A673 (cell line): ENCODE measurements around the gene MGAT5. TPM values are rescaled to one million over a fixed set of nuclear protein-coding genes. Genes with fewer than 3 reads are reported as not detected.

ENCODE experiments used
- BruUV-seq: library from RNA; stranded (reverse); fragments of 400-500 nt; replicated peaks from 2 replicates; lab custom pipeline; 2021; lab: Mats Ljungman, UMichigan
- CTCF ChIA-PET: fragments of 300-600 bp; sonication (Branson Sonifier 250); formaldehyde crosslinking; loops from one replicate; lab custom pipeline; 2022; ENCODE audit warnings: antibody characterized with exemption; lab: Charles Lee
- POLR2A ChIA-PET: fragments of 300-600 bp; sonication (Branson Sonifier 250); formaldehyde crosslinking; loops from one replicate; lab custom pipeline; 2022; ENCODE audit warnings: antibody characterized with exemption; ENCODE audit not compliant: low non-redundant PET; lab: Charles Lee
- DNase-seq: peaks from one replicate; pipeline ENCODE4 v3.0.0-alpha.2; 2015; ENCODE audit warnings: low spot score
- H3K27ac ChIP-seq: fragments of 200-600 bp; sonication (generic); 2 replicates; pipeline ENCODE4 v1.5.1; 2016; ENCODE audit warnings: mixed run types, low read depth, mild to moderate bottlenecking, mixed read lengths, antibody characterized with exemption, low read length; ENCODE audit not compliant: poor library complexity, severe bottlenecking
- H3K27me3 ChIP-seq: fragments of 200-600 bp; sonication (generic); replicated peaks from 2 replicates; pipeline ENCODE4 v1.6.1; 2017; ENCODE audit warnings: mixed run types, low read depth, mild to moderate bottlenecking, mixed read lengths, antibody characterized with exemption, low read length; ENCODE audit not compliant: insufficient read depth, poor library complexity
- H3K36me3 ChIP-seq: fragments of 200-600 bp; sonication (generic); 2 replicates; pipeline ENCODE4 v1.6.1; 2016; ENCODE audit warnings: mixed run types, mild to moderate bottlenecking, mixed read lengths, antibody characterized with exemption, low read length; ENCODE audit not compliant: insufficient read depth, poor library complexity, severe bottlenecking
- H3K4me1 ChIP-seq: fragments of 200-600 bp; sonication (generic); 2 replicates; pipeline ENCODE4 v1.6.1; 2017; ENCODE audit warnings: mixed run types, mild to moderate bottlenecking, mixed read lengths, antibody characterized with exemption, low read length; ENCODE audit not compliant: insufficient read depth, poor library complexity, severe bottlenecking
- H3K4me3 ChIP-seq: fragments of 200-600 bp; sonication (generic); 2 replicates; pipeline ENCODE4 v1.5.1; 2016; ENCODE audit warnings: low read depth, mixed run types, mild to moderate bottlenecking, mixed read lengths, low read length; ENCODE audit not compliant: poor library complexity, severe bottlenecking
- H3K9me3 ChIP-seq: fragments of 200-600 bp; sonication (generic); 2 replicates; pipeline ENCODE4 v1.6.1; 2016; ENCODE audit warnings: mixed run types, low read depth, mild to moderate bottlenecking, mixed read lengths, antibody characterized with exemption, low read length; ENCODE audit not compliant: poor library complexity, severe bottlenecking
- EZH2 ChIP-seq: fragments of 200-600 bp; sonication (generic); IDR thresholded peaks from 2 replicates; pipeline ENCODE4 v1.6.1; 2017; ENCODE audit warnings: borderline replicate concordance, low read depth, mild to moderate bottlenecking, mixed read lengths, antibody characterized with exemption, low read length; ENCODE audit not compliant: poor library complexity, severe bottlenecking
- intact Hi-C: fragments of 100-400 bp; cut with micrococcal nuclease; formaldehyde crosslinking; loops from one replicate; pipeline ENCODE4 v1.10.0; 2022; ENCODE audit not compliant: unreplicated experiment
- total RNA-seq: library from RNA; stranded (reverse); gene quantifications from 2 replicates; pipeline ENCODE4 v1.2.3, GENCODE V29; 2021
- TF ChIP-seq, protein P1 (sequence below): fragments of 300-800, 200-600 bp; sonication (generic); conservative IDR thresholded peaks from 2 replicates; pipeline ENCODE4 v1.5.1; 2017; ENCODE audit warnings: low read depth, mild to moderate bottlenecking, antibody characterized with exemption, low read length, moderate library complexity, mixed read lengths

The MGAT5 gene
- total RNA-seq, 1 experiment from 2014 or later: 11.0 TPM

DNA sequence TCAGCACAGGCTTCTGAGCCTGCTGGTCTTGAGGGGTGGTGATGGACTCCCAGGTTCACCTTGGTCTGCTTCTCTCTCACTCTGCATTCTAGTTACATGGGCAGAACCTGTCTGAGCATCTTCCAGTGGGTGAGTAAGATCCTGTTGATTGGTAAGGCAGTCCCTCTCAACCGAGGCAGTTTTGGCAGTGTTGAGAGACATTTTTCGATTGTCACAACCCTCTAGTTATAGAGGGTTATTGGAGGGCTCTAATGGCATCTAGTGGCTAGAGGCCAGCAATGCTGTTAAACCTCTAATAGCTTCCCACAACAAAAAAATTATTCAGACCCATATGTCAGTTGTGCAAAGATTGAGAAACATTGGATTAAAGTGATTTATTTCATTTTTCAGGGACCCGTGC, 9.3 kb upstream of the MGAT5 start:
- POLR2A ChIA-PET: no interaction called here
- H3K27ac ChIP-seq: no peak overlapping the region

DNA sequence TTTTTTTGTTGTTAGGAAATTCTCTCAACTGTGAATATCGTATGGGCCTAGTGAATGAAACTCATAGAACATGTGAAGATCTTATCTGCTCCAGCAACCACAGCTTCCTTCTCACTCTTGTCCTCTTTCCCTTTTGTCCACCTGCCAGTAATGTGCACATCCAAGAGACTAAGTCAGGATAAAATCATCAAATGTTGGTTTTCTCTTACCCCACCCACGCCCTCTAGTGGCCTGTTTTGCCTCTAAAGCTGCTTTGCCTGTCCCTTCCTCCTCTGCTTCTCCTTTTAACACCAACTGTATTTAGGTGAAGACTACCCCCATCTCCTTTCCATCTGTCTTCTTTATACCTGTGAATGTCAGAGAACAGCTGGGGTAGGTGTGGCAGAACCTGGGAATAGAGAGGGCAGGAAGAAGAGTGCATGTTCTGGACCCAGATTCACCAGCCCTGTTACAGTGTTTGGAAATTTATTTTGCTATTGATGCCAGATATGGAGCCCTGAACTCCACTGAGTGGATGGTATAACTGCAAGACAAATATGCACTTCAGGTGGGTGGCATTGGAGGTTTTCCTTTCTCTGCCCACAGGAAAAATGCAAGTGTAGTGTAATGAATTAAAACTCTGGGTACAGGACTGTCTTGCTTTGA, 8.4 kb upstream of the MGAT5 start:
- TF ChIP-seq, protein P1, sequence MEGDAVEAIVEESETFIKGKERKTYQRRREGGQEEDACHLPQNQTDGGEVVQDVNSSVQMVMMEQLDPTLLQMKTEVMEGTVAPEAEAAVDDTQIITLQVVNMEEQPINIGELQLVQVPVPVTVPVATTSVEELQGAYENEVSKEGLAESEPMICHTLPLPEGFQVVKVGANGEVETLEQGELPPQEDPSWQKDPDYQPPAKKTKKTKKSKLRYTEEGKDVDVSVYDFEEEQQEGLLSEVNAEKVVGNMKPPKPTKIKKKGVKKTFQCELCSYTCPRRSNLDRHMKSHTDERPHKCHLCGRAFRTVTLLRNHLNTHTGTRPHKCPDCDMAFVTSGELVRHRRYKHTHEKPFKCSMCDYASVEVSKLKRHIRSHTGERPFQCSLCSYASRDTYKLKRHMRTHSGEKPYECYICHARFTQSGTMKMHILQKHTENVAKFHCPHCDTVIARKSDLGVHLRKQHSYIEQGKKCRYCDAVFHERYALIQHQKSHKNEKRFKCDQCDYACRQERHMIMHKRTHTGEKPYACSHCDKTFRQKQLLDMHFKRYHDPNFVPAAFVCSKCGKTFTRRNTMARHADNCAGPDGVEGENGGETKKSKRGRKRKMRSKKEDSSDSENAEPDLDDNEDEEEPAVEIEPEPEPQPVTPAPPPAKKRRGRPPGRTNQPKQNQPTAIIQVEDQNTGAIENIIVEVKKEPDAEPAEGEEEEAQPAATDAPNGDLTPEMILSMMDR: peak; percentile 93
- TF ChIP-seq EZH2: no peak
- ChIA-PET CTCF (interaction anchor here (1.0 to 2.0 kb wide), 3 partner anchors 127 to 205 kb away, joined by 3 to 6 read pairs (median 5); no protein-coding TSS in a partner anchor), POLR2A (no interaction called here)
- Histone ChIP-seq H3K9me3 (no peaks in the 10 kb centered on the region), H3K4me1 (no peaks in the 10 kb centered on the region), H3K4me3 (no peak overlapping the region), H3K36me3 (no peaks in the 10 kb centered on the region), H3K27ac (no peak overlapping the region), H3K27me3 (peaks cover 6% of the 10 kb centered on the region)
- intact Hi-C loops: loop anchor here (1.0 to 10.0 kb wide), 3 partner anchors 127 to 359 kb away; no protein-coding TSS in a partner anchor
- BruUV-seq: no TSS peak
- peak; percentile 66 for DNase-seq

More for the DNA sequence above, 9.3 kb upstream of the MGAT5 start:
- no peak for DNase-seq
- TF ChIP-seq, protein P1: no peak
- no peak for TF ChIP-seq EZH2
- peaks cover 6% of the 10 kb centered on the region for H3K27me3 ChIP-seq
- H3K9me3 ChIP-seq: no peaks in the 10 kb centered on the region
- intact Hi-C loops: loop anchor here (2.0 to 10.0 kb wide), 2 partner anchors 170 to 358 kb away; no protein-coding TSS in a partner anchor
- no peak overlapping the region for H3K4me3 ChIP-seq
- no peaks in the 10 kb centered on the region for H3K36me3 ChIP-seq
- BruUV-seq: no TSS peak
- CTCF ChIA-PET: interaction anchor here (2.0 kb wide), 1 partner anchor 126 kb away, joined by 6 read pairs; no protein-coding TSS in a partner anchor
- no peaks in the 10 kb centered on the region for H3K4me1 ChIP-seq

DNA sequence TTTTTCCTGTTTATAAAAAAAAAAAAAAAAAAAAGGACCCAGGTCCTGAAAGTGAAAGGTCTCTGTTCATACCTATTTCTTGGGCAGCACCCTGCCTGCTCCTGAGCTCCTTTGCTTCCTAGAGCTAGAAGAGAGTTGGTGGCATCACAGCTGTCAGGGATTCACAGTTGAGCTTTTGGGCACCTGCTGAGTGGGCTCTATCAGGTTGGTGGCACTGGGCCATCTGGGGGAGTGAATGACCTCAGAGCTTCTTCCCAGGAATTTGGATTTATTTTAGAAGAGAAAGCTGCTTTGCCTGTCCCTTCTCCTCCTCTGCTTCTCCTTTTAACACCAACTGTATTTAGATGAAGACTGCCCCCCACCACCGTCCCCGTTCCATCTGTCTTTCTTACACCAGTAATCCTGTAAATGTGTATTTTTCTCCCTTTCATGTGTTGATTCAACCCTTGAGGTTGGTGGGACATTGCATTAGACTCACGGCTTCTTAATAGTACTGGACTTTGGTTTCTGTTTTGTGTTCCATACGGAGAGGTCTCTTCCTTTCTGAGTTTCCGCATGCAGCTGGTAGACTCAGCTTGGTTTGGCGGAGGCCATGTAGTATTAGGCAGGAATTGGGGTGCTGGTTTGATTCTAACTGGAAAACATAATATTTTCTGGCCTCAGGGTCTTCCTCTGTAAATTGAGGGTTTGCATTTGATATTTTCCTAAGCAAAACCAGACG, 7.6 kb upstream of the MGAT5 start:
- ChIA-PET CTCF (interaction anchor here (2.0 kb wide), 1 partner anchor 128 kb away, joined by 6 read pairs; no protein-coding TSS in a partner anchor), POLR2A (no interaction called here)
- H3K9me3 ChIP-seq: no peaks in the 10 kb centered on the region
- H3K36me3 ChIP-seq: no peaks in the 10 kb centered on the region
- H3K27ac ChIP-seq: no peak overlapping the region
- no peak for DNase-seq
- no TSS peak for BruUV-seq
- TF ChIP-seq, protein P1: no peak
- TF ChIP-seq EZH2: no peak
- H3K27me3 ChIP-seq: peaks cover 4% of the 10 kb centered on the region
- no peaks in the 10 kb centered on the region for H3K4me1 ChIP-seq
- no peak overlapping the region for H3K4me3 ChIP-seq
- intact Hi-C loops: loop anchor here (10.0 kb wide), 1 partner anchor 168 kb away; no protein-coding TSS in a partner anchor
